Chondrocyte (in vitro differentiated cells): ENCODE measurements around the gene RHBDF2. TPM values are rescaled to one million over a fixed set of nuclear protein-coding genes. Genes with fewer than 3 reads are reported as not detected.

Experiments used
- DNase-seq: peaks from one replicate; pipeline ENCODE4 v3.0.0; 2021; ENCODE audit warnings: mixed read lengths, low spot score
- H3K27ac Mint-ChIP-seq: one replicate; pipeline ENCODE4 v1.8.0; 2021; ENCODE audit warnings: mild to moderate bottlenecking, moderate library complexity, mixed read lengths; ENCODE audit not compliant: unreplicated experiment
- H3K27me3 Mint-ChIP-seq: 2 replicates; pipeline ENCODE4 v1.8.0; 2021; ENCODE audit warnings: low read depth, mixed read lengths
- H3K36me3 Mint-ChIP-seq: 2 replicates; pipeline ENCODE4 v1.8.0; 2021; ENCODE audit warnings: low read depth, mixed read lengths
- H3K4me1 Mint-ChIP-seq: 2 replicates; pipeline ENCODE4 v1.8.0; 2021; ENCODE audit warnings: low read depth, mild to moderate bottlenecking, mixed read lengths
- H3K4me3 Mint-ChIP-seq: one replicate; pipeline ENCODE4 v1.8.0; 2021; ENCODE audit warnings: mild to moderate bottlenecking, moderate library complexity, mixed read lengths; ENCODE audit not compliant: unreplicated experiment
- H3K9me3 Mint-ChIP-seq: 2 replicates; pipeline ENCODE4 v1.8.0; 2021; ENCODE audit warnings: low read depth, mixed read lengths
- total RNA-seq: library from RNA; stranded (reverse); gene quantifications from 3 replicates; pipeline ENCODE4 v1.2.1, GENCODE V29; 2021
- TF ChIP-seq, protein P1 (sequence below): fragments of 200-600 bp; sonication (generic); IDR thresholded peaks from 2 replicates; pipeline ENCODE4 v1.5.0; 2021; ENCODE audit warnings: antibody characterized with exemption, mild to moderate bottlenecking, moderate library complexity

The RHBDF2 gene
- total RNA-seq, 1 donor from 2014 or later, result 5.4 TPM

DNA sequence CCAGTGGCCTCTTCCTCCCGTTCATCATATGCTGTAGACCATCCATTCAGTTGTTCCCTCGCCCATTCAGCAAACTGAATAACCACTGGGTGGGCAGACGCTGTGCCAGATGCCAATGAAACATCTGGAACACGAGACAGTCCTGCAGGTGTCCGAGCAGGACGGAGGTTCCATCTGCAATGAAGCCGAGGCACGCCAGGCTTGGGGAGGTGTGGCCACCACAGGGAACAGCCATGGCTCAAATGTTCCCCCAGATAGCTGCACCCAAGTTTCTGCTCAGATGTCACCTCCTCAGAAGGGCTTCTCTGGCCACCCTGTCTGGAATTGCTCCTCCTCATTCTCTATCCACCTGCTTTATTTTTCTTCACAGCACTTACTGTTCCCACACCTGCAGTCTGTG lies 78.8 kb downstream of the RHBDF2 start:
- no peak overlapping the region for H3K4me3 Mint-ChIP-seq
- no peaks in the 10 kb centered on the region for H3K27me3 Mint-ChIP-seq
- TF ChIP-seq, protein P1, sequence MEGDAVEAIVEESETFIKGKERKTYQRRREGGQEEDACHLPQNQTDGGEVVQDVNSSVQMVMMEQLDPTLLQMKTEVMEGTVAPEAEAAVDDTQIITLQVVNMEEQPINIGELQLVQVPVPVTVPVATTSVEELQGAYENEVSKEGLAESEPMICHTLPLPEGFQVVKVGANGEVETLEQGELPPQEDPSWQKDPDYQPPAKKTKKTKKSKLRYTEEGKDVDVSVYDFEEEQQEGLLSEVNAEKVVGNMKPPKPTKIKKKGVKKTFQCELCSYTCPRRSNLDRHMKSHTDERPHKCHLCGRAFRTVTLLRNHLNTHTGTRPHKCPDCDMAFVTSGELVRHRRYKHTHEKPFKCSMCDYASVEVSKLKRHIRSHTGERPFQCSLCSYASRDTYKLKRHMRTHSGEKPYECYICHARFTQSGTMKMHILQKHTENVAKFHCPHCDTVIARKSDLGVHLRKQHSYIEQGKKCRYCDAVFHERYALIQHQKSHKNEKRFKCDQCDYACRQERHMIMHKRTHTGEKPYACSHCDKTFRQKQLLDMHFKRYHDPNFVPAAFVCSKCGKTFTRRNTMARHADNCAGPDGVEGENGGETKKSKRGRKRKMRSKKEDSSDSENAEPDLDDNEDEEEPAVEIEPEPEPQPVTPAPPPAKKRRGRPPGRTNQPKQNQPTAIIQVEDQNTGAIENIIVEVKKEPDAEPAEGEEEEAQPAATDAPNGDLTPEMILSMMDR, result no peak
- no peak overlapping the region for H3K27ac Mint-ChIP-seq
- peaks cover 45% of the 10 kb centered on the region for H3K4me1 Mint-ChIP-seq
- no peaks in the 10 kb centered on the region for H3K9me3 Mint-ChIP-seq
- no peaks in the 10 kb centered on the region for H3K36me3 Mint-ChIP-seq
- no peak for DNase-seq

DNA sequence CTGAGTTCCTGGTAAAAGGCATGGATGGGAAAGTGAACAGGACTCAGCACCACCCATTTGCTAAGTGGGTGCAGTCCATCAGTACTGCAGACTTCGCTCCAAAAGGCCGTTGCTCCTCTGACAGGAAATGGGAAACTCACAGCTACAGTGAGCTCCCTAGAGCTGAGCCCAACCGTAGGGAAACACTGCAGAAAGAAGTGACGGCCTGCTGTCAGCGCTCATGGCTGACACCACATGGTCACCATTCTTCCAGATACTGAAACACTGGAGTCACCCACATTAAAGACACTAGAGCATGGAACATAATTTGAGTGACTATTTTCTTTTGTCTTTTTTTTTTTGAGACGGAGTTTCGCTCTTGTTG lies 80.2 kb downstream of the RHBDF2 start:
- TF ChIP-seq, protein P1, result peak; percentile 17
- Mint-ChIP-seq H3K27ac (peak overlapping the region; percentile 87), H3K36me3 (no peaks in the 10 kb centered on the region), H3K9me3 (no peaks in the 10 kb centered on the region), H3K27me3 (no peaks in the 10 kb centered on the region), H3K4me1 (peaks cover 40% of the 10 kb centered on the region), H3K4me3 (no peak overlapping the region)
- no peak for DNase-seq

Other genes starting within 250 kb of the RHBDF2 start
- gene UBALD2, start 236.1 kb downstream of the RHBDF2 start, total RNA-seq, result 6.7 to 14.1 TPM (median 13.2 TPM) in 3 replicates
- 4.7 to 5.2 TPM (median 5.0 TPM) in 3 replicates for gene QRICH2, start 193.1 kb downstream of the RHBDF2 start, total RNA-seq
- gene PRPSAP1, start 147.5 kb downstream of the RHBDF2 start, total RNA-seq, result 41.4 to 59.0 TPM (median 55.3 TPM) in 3 replicates
- gene SPHK1, start 116.8 kb downstream of the RHBDF2 start, total RNA-seq, result 5.8 to 12.8 TPM (median 12.7 TPM) in 3 replicates
- 20.0 to 22.1 TPM (median 22.0 TPM) in 3 replicates for gene UBE2O, start 48.3 kb downstream of the RHBDF2 start, total RNA-seq
- gene AANAT, start 33.8 kb downstream of the RHBDF2 start, total RNA-seq, result not detected in 3 replicates
- 0.48 to 5.4 TPM (median 4.6 TPM) in 3 replicates for gene CYGB, start 36.3 kb upstream of the RHBDF2 start, total RNA-seq
- 0.55 to 1.0 TPM (median 0.92 TPM) in 3 replicates for gene PRCD, start 38.6 kb upstream of the RHBDF2 start, total RNA-seq
- gene ST6GALNAC2, start 84.4 kb upstream of the RHBDF2 start, total RNA-seq, result 1.5 to 3.0 TPM (median 2.8 TPM) in 3 replicates
- gene ST6GALNAC1, start 142.3 kb upstream of the RHBDF2 start, total RNA-seq, result not detected in 3 replicates
- gene MXRA7, start 209.5 kb upstream of the RHBDF2 start, total RNA-seq, result 141 to 200 TPM (median 197 TPM) in 3 replicates
- gene JMJD6, start 225.2 kb upstream of the RHBDF2 start, total RNA-seq, result 22.4 to 27.2 TPM (median 25.0 TPM) in 3 replicates
- gene METTL23, start 225.4 kb upstream of the RHBDF2 start, total RNA-seq, result 24.3 to 28.4 TPM (median 27.0 TPM) in 3 replicates
- gene SRSF2, start 235.9 kb upstream of the RHBDF2 start, total RNA-seq, result 94.4 to 183 TPM (median 95.2 TPM) in 3 replicates
- gene MFSD11, start 236.7 kb upstream of the RHBDF2 start, total RNA-seq, result 30.3 to 33.6 TPM (median 31.1 TPM) in 3 replicates